ENCODE data around the gene SCGB1C1.

Gene SCGB1C1

GRCh38 chr11:196786-197731, 4.2 kb downstream of the SCGB1C1 start:
- H3K4me3 ChIP-seq (ENCODE audit: insufficient read depth, low read length, poor library complexity, severe bottlenecking) = no peak overlapping the region
- no peaks in the 10 kb centered on the region for H3K27me3 ChIP-seq (ENCODE audit: low read length)
- TF ChIP-seq EZH2phosphoT487 (conservative IDR thresholded peaks at IDR 0.05; ENCODE audit: low read length) = no peak
- no peak for TF ChIP-seq CTCF (IDR thresholded peaks at IDR 0.05; ENCODE audit: insufficient read depth, low read length, poor library complexity, severe bottlenecking)

GRCh38 chr11:197741-198235, 4.9 kb downstream of the SCGB1C1 start:
- TF ChIP-seq CTCF (IDR thresholded peaks at IDR 0.05; ENCODE audit: insufficient read depth, low read length, poor library complexity, severe bottlenecking) (no peak), EZH2phosphoT487 (conservative IDR thresholded peaks at IDR 0.05; ENCODE audit: low read length) (no peak)
- H3F3A ChIP-seq (ENCODE audit: insufficient read depth) = no peaks in the 10 kb centered on the region
- no peaks in the 10 kb centered on the region for H3K9me3 ChIP-seq (ENCODE audit: insufficient read depth, low read length)

More at GRCh38 chr11:196786-197731, 4.2 kb downstream of the SCGB1C1 start:
- Histone ChIP-seq H3K9me3 (ENCODE audit: insufficient read depth, low read length) (no peaks in the 10 kb centered on the region), H3K36me3 (ENCODE audit: low read length) (no peaks in the 10 kb centered on the region), H3K9ac (ENCODE audit: low read length) (no peak overlapping the region), H3F3A (ENCODE audit: insufficient read depth) (no peaks in the 10 kb centered on the region), H3K4me2 (ENCODE audit: low read depth, low read length, poor library complexity, severe bottlenecking) (no peak overlapping the region), H2AFZ (ENCODE audit: low read depth, low read length, severe bottlenecking) (no peak overlapping the region), H3K27ac (ENCODE audit: low read depth, low read length) (no peak overlapping the region), H4K20me1 (ENCODE audit: low read depth, low read length) (no peaks in the 10 kb centered on the region), H3K79me2 (ENCODE audit: insufficient read depth, low read length) (no peaks in the 10 kb centered on the region), H3K9me2 (replicated peaks; ENCODE audit: insufficient read depth, low read length) (no peaks in the 10 kb centered on the region)

GRCh38 chr11:198236-198806, 5.4 kb downstream of the SCGB1C1 start:
- no peak overlapping the region for H3K9ac ChIP-seq (ENCODE audit: low read length)
- no peaks in the 10 kb centered on the region for H3K9me2 ChIP-seq (replicated peaks; ENCODE audit: insufficient read depth, low read length)
- no peaks in the 10 kb centered on the region for H3K27me3 ChIP-seq (ENCODE audit: low read length)
- H3F3A ChIP-seq (ENCODE audit: insufficient read depth) = no peaks in the 10 kb centered on the region
- TF ChIP-seq CTCF (IDR thresholded peaks at IDR 0.05; ENCODE audit: insufficient read depth, low read length, poor library complexity, severe bottlenecking) (no peak), EZH2phosphoT487 (conservative IDR thresholded peaks at IDR 0.05; ENCODE audit: low read length) (no peak)
- no peak overlapping the region for H3K4me2 ChIP-seq (ENCODE audit: low read depth, low read length, poor library complexity, severe bottlenecking)
- no peaks in the 10 kb centered on the region for H3K36me3 ChIP-seq (ENCODE audit: low read length)
- H3K79me2 ChIP-seq (ENCODE audit: insufficient read depth, low read length) = no peaks in the 10 kb centered on the region
- H2AFZ ChIP-seq (ENCODE audit: low read depth, low read length, severe bottlenecking) = no peak overlapping the region
- H3K4me3 ChIP-seq (ENCODE audit: insufficient read depth, low read length, poor library complexity, severe bottlenecking) = no peak overlapping the region
- H3K27ac ChIP-seq (ENCODE audit: low read depth, low read length) = no peak overlapping the region
- H3K9me3 ChIP-seq (ENCODE audit: insufficient read depth, low read length) = no peaks in the 10 kb centered on the region
- H4K20me1 ChIP-seq (ENCODE audit: low read depth, low read length) = no peaks in the 10 kb centered on the region

More at GRCh38 chr11:197741-198235, 4.9 kb downstream of the SCGB1C1 start:
- no peak overlapping the region for H3K9ac ChIP-seq (ENCODE audit: low read length)
- no peaks in the 10 kb centered on the region for H3K9me2 ChIP-seq (replicated peaks; ENCODE audit: insufficient read depth, low read length)
- no peak overlapping the region for H3K4me2 ChIP-seq (ENCODE audit: low read depth, low read length, poor library complexity, severe bottlenecking)
- H3K79me2 ChIP-seq (ENCODE audit: insufficient read depth, low read length) = no peaks in the 10 kb centered on the region
- H3K27me3 ChIP-seq (ENCODE audit: low read length) = no peaks in the 10 kb centered on the region
- H3K36me3 ChIP-seq (ENCODE audit: low read length) = no peaks in the 10 kb centered on the region
- H4K20me1 ChIP-seq (ENCODE audit: low read depth, low read length) = no peaks in the 10 kb centered on the region
- no peak overlapping the region for H2AFZ ChIP-seq (ENCODE audit: low read depth, low read length, severe bottlenecking)
- no peak overlapping the region for H3K4me3 ChIP-seq (ENCODE audit: insufficient read depth, low read length, poor library complexity, severe bottlenecking)
- no peak overlapping the region for H3K27ac ChIP-seq (ENCODE audit: low read depth, low read length)
